ENCODE measurements around the gene NDUFV1.
"Not testable (repeated sequence)": the region's sequence is repeated elsewhere in the genome, so short reads cannot be mapped to it uniquely, and the experiment has no call there.

NDUFV1 gene

DNA sequence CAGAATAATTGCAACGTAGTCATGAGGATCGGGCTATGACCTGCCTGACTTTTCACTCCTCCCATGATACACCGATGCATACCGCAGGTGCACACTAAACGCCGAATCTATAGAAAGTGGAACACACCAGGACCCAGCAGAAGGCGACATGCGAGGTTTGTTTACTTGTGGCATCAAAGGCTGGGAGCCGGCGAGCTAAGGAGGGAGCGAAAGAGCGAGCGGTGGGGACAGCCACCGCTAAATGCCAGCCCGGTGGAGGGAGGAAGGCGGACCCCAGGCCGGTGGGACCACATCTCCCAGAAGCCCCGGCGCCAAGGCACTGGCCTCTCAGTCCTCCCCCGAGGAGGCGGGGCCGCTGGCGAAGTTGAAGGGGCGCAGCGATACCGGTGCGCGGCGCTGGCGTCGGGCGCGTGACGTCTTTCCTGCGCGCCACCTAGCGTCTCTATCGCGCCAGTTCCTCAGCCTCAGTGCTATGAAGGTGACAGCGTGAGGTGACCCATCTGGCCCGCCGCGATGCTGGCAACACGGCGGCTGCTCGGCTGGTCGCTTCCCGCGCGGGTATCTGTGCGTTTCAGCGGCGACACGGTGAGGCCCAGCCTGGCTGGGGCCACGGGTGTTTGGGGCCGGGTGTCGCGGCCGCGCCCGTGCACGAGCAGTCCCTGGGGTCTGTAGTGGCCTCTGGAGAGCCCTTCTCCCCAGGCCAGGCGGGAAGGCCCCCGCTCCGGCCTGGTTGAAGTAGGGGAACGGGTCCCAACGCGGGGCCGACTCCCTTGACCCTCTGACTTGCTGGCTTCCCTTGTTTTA, at the start of gene NDUFV1:
NDUFV1 (plus strand) TSS at position 445 of the 804 bp plus-strand sequence; CDS start at position 514, 69 bp downstream.
- TF ChIP-seq CTCF (IDR thresholded peaks at IDR 0.05; ENCODE audit: extremely low read depth, missing control alignments) = peak; percentile 73
- peak; percentile 92 for DNase-seq (ENCODE audit: low spot score)

GRCh38 chr11:67558084-67558772, 48.5 kb upstream of the NDUFV1 start:
- no peak for TF ChIP-seq CTCF (IDR thresholded peaks at IDR 0.05; ENCODE audit: extremely low read depth, missing control alignments)

GRCh38 chr11:67561971-67562619, 44.6 kb upstream of the NDUFV1 start:
- peak; percentile 76 for DNase-seq (ENCODE audit: low spot score)
- TF ChIP-seq CTCF (IDR thresholded peaks at IDR 0.05; ENCODE audit: extremely low read depth, missing control alignments) = no peak

More at GRCh38 chr11:67558084-67558772, 48.5 kb upstream of the NDUFV1 start:
- DNase-seq (ENCODE audit: low spot score) = peak; percentile 63

DNA sequence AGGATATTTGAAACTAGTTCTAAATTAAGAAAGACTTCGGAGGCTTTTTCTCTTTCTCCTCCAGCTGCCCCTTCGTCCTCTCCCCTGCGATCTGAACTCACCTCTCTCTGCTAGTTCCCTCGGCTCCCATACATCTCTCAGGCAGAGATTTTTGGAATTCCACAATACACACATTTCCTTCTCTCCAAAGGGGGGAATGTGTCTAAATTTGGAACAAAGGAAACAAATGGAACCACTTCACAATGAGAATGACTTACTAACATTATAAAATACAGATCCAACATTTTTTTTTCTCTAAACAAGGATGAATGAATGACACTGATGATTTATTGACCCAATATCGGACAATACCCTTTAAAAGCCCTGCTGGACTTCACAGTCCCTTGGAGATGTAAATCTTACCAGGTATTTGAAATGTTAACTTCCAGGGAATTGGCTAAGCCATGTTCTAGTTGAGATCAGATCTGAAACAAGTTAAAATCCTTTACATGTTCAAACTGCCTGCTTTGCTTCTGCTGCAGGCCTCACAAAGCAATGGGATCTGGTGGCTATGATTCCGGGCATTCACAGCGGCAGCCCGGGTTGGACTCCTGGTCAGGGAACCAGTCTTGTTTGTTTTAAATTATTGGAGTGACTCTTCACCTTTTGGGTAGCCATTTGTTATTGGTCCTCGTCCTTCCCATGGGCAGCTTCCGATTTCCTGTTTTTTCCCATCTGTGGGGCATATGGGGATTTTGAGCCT, 43.6 kb upstream of the NDUFV1 start:
- TF ChIP-seq CTCF (IDR thresholded peaks at IDR 0.05; ENCODE audit: extremely low read depth, missing control alignments) = no peak
- no peak for DNase-seq (ENCODE audit: low spot score)

DNA sequence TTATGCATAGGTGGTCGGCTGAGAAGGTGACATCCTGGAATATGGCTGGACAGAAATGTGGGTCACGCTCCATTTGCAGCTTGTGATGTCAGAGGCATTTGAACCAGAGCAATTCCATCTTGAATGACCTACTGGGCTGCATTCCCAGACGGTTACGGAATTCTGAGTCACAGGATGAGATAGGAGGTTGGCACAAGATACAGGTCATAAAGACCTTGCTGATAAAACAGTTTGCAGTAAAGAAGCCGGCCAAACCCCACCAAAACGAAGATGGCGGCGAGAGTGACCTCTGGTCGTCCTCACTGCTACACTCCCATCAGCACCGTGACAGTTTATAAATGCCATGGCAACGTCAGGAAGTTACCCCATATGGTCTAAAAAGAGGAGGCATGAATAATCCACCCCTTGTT, 43.0 kb upstream of the NDUFV1 start:
- not testable (repeated sequence) for DNase-seq (ENCODE audit: low spot score)

- no peak for DNase-seq (ENCODE audit: low spot score)
- TF ChIP-seq CTCF (IDR thresholded peaks at IDR 0.05; ENCODE audit: extremely low read depth, missing control alignments) = no peak
Measured at GRCh38 chr11:67564230-67564629, 42.5 kb upstream of the NDUFV1 start.

DNA sequence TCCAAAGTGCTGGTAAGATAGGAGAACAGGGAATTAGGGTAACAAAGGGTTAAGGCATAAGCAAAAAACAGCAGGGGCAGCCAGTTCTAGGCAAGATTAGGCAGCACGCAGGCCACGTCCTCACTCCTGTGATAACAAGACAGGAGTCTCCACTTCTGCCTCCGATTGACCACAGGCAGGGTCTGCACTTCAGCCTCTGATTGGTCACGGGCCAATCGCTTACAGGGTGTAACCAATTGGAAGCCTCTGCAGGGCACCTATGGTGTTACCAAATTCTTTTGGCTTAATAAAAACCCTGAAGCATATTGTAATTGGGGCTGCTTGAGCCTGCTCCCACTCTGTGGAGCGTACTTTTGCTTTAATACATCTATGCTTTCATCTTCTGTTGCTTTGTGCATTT, 35.3 kb upstream of the NDUFV1 start:
- no peak for TF ChIP-seq CTCF (IDR thresholded peaks at IDR 0.05; ENCODE audit: extremely low read depth, missing control alignments)
- DNase-seq (ENCODE audit: low spot score) = no peak
